Large intestine (tissue), 3 donors: Measurements from ENCODE around the gene EZH2. TPM values are rescaled to one million over a fixed set of nuclear protein-coding genes. Genes with fewer than 3 reads are reported as not detected.
A peak's percentile ranks its signal among the peaks of the same experiment; 100 is the strongest.

ENCODE experiments used
- DNase-seq, 2 donors: peaks; one replicate each; pipeline versions ENCODE4 v3.0.0 to v3.0.0-alpha.2; 2013
- H3K27ac ChIP-seq: one replicate; pipeline ENCODE4 v1.5.1; 2013; ENCODE audit warnings: low read length
- H3K27me3 ChIP-seq: 2 replicates; pipeline ENCODE4 v1.6.1; 2013; ENCODE audit warnings: low read length; ENCODE audit not compliant: control insufficient read depth, insufficient read depth
- H3K36me3 ChIP-seq: 2 replicates; pipeline ENCODE4 v1.6.1; 2013; ENCODE audit warnings: low read length; ENCODE audit not compliant: control insufficient read depth, insufficient read depth
- H3K4me1 ChIP-seq: one replicate; pipeline ENCODE4 v1.6.1; 2013; ENCODE audit warnings: low read length; ENCODE audit not compliant: control insufficient read depth, insufficient read depth
- H3K4me3 ChIP-seq: one replicate; pipeline ENCODE4 v1.5.1; 2013; ENCODE audit warnings: low read length
- H3K9me3 ChIP-seq: one replicate; pipeline ENCODE4 v1.6.1; 2013; ENCODE audit warnings: mild to moderate bottlenecking, low read depth, low read length, moderate library complexity; ENCODE audit not compliant: control insufficient read depth
- WGBS: methylation state at CpG from one replicate; pipeline ENCODE4 v1.1.5; 2013; ENCODE audit warnings: low lambda C conversion rate; ENCODE audit not compliant: insufficient coverage; 5-methylcytosine and 5-hydroxymethylcytosine counted together
- polyA plus RNA-seq: library from polyadenylated mRNA; unstranded; fragments of 120-200 nt; gene quantifications from one replicate; pipeline ENCODE4 v1.2.1, GENCODE V29; 2013

The EZH2 gene
- polyA plus RNA-seq, 1 donor: 20.1 TPM

- 96% methylated on average over 3 of the region's 3 CpGs for WGBS
These were observed 21.6 kb downstream of the EZH2 start for GRCh38 chr7:148862481-148862880.

DNA sequence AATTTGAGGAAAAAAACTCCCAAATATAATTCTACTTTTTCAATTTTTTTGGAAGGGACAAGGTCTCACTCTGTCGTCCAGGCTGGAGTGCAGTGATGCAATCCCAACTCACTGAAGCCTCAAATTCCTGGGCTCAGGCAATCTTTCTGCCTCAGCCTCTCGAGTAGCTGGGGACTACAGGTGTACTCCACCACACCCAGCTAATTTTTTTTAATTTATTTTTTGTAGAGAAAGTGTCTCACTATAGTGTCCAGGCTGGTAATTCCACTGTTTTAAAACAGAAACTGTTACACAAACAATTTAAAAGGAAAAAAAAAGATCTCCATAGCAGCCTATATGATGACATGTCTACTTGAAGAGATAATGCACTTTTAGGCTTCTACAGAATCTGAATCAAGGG is 25.6 kb downstream of the EZH2 start:
- Histone ChIP-seq H3K4me1 (no peaks in the 10 kb centered on the region), H3K9me3 (no peaks in the 10 kb centered on the region), H3K36me3 (no peaks in the 10 kb centered on the region), H3K27me3 (no peaks in the 10 kb centered on the region), H3K27ac (no peak overlapping the region), H3K4me3 (no peak overlapping the region)
- WGBS: 100% methylated on average over 1 of the region's 2 CpGs
- DNase-seq: no peak

More at GRCh38 chr7:148862481-148862880, 21.6 kb downstream of the EZH2 start:
- H3K27me3 ChIP-seq: no peaks in the 10 kb centered on the region
- no peaks in the 10 kb centered on the region for H3K9me3 ChIP-seq
- H3K4me3 ChIP-seq: no peak overlapping the region
- no peak overlapping the region for H3K27ac ChIP-seq
- H3K4me1 ChIP-seq: no peaks in the 10 kb centered on the region
- no peaks in the 10 kb centered on the region for H3K36me3 ChIP-seq
- DNase-seq: no peak

DNA sequence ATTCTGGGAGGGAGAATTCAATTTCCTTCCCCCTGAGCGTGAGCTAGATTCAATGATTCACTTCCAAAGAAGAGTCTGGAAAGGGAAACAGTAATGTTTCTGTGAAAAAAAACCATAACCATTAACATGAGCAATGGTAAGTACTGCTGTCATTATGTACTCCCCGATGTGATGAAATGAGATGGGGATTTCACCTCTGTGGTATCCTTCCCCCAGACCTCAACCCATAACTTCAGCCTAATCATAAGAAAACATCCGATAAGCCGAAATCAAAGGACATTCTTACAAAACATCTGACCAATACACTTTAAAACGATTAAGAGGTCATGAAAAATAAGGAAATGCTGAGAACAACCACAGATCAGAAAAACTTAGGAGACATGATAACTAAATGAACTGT is 27.2 kb downstream of the EZH2 start:
- DNase-seq: no peak
- H3K27me3 ChIP-seq: no peaks in the 10 kb centered on the region
- 83% methylated on average over 1 of the region's 5 CpGs for WGBS
- H3K27ac ChIP-seq: no peak overlapping the region
- H3K36me3 ChIP-seq: no peaks in the 10 kb centered on the region
- H3K9me3 ChIP-seq: no peaks in the 10 kb centered on the region
- H3K4me3 ChIP-seq: no peak overlapping the region
- H3K4me1 ChIP-seq: no peaks in the 10 kb centered on the region

- H3K27ac ChIP-seq: no peak overlapping the region
- H3K4me1 ChIP-seq: no peaks in the 10 kb centered on the region
- no CpG with 5 or more reads among the region's 2 CpGs for WGBS
- DNase-seq: no peak
- H3K9me3 ChIP-seq: no peaks in the 10 kb centered on the region
- no peaks in the 10 kb centered on the region for H3K36me3 ChIP-seq
- H3K4me3 ChIP-seq: no peak overlapping the region
- H3K27me3 ChIP-seq: no peaks in the 10 kb centered on the region
These were observed 27.6 kb downstream of the EZH2 start for GRCh38 chr7:148856578-148856881.

- no CpG with 5 or more reads among the region's 1 CpG for WGBS
- no peaks in the 10 kb centered on the region for H3K9me3 ChIP-seq
- H3K4me1 ChIP-seq: no peaks in the 10 kb centered on the region
- DNase-seq: peak in 1 of 2 donors; percentile 3
- H3K27me3 ChIP-seq: no peaks in the 10 kb centered on the region
- H3K36me3 ChIP-seq: no peaks in the 10 kb centered on the region
- H3K27ac ChIP-seq: no peak overlapping the region
- no peak overlapping the region for H3K4me3 ChIP-seq
These were observed 29.1 kb downstream of the EZH2 start for GRCh38 chr7:148854983-148855382.

DNA sequence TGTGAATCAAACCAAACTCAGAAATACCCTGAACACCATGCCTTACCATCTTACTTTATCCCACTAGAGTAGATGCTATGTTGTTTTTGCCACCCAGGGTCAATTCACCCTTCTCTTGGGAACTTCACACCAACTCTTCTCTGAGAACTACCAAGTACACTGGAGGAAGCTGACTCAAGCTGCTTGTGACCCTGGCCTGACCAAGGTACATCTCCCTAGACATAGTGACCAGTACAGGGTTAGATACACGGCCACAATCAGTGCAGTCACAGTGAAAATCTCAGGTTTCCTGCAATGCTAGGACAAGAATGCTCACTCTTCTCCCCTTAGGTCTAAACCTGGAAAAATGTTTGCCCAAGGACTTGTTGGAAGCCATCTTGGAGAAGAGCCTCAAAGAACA is 31.8 kb downstream of the EZH2 start:
- no peak for DNase-seq
- H3K4me3 ChIP-seq: no peak overlapping the region
- no peaks in the 10 kb centered on the region for H3K9me3 ChIP-seq
- no CpG with 5 or more reads among the region's 1 CpG for WGBS
- no peak overlapping the region for H3K27ac ChIP-seq
- no peaks in the 10 kb centered on the region for H3K4me1 ChIP-seq
- no peaks in the 10 kb centered on the region for H3K36me3 ChIP-seq
- H3K27me3 ChIP-seq: no peaks in the 10 kb centered on the region

GRCh38 chr7:148850564-148850963 is 33.5 kb downstream of the EZH2 start:
- H3K4me1 ChIP-seq: no peaks in the 10 kb centered on the region
- no CpG with 5 or more reads among the region's 5 CpGs for WGBS
- no peak for DNase-seq

GRCh38 chr7:148849393-148850098 is 34.5 kb downstream of the EZH2 start:
- WGBS: 79% methylated on average over 2 of the region's 7 CpGs
- H3K27me3 ChIP-seq: no peaks in the 10 kb centered on the region
- H3K4me3 ChIP-seq: no peak overlapping the region
- no peak for DNase-seq
- H3K27ac ChIP-seq: no peak overlapping the region
- no peaks in the 10 kb centered on the region for H3K36me3 ChIP-seq
- no peaks in the 10 kb centered on the region for H3K4me1 ChIP-seq
- H3K9me3 ChIP-seq: no peaks in the 10 kb centered on the region

More at GRCh38 chr7:148850564-148850963, 33.5 kb downstream of the EZH2 start:
- H3K4me3 ChIP-seq: no peak overlapping the region
- H3K27me3 ChIP-seq: no peaks in the 10 kb centered on the region
- H3K27ac ChIP-seq: no peak overlapping the region
- no peaks in the 10 kb centered on the region for H3K36me3 ChIP-seq
- H3K9me3 ChIP-seq: no peaks in the 10 kb centered on the region

DNA sequence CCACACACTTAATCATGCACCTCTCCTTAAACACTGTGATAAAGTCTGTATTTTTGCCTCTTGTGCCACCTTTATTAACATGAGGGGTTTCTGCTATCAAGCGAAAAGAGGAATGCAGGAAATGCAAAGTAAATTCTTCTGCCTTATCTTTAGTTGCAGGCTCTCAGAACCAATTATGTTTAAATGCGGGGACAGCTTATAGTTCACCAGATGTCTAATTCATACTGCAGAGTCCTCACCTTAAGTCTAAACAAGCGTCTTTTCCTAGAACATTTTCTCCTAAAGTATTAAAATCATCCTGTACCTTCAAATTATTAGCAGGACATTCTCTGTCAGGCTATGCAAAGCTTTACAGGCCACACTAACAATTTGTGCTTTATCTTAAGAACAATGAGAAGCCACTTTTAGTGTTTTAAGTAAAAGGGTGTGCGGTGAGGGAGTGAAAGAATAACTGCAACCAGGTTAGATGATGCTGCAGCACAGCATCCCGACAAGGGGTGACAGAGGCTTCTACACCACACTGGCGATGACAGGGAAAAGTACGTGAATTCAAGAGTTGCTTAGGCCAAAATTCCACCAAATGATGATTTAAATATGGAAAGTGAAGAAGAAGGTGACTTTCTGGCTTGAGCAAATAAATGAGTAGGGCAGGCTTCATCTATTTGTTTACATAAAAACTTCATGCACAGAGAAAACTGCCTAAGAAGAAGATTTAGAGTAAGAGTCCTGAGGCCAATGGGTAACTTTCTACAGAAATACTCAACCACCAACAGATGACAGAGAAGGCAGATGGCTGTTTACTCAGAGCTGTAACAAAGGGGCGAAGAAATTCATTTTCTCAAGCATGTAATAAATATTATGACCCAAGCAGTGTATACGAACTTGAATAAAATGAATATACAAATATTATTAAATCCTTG is 36.0 kb downstream of the EZH2 start:
- no peak overlapping the region for H3K4me3 ChIP-seq
- no peaks in the 10 kb centered on the region for H3K4me1 ChIP-seq
- no peaks in the 10 kb centered on the region for H3K36me3 ChIP-seq
- no peaks in the 10 kb centered on the region for H3K9me3 ChIP-seq
- H3K27ac ChIP-seq: no peak overlapping the region
- no peak for DNase-seq
- 67% methylated on average over 3 of the region's 9 CpGs for WGBS
- H3K27me3 ChIP-seq: no peaks in the 10 kb centered on the region

DNA sequence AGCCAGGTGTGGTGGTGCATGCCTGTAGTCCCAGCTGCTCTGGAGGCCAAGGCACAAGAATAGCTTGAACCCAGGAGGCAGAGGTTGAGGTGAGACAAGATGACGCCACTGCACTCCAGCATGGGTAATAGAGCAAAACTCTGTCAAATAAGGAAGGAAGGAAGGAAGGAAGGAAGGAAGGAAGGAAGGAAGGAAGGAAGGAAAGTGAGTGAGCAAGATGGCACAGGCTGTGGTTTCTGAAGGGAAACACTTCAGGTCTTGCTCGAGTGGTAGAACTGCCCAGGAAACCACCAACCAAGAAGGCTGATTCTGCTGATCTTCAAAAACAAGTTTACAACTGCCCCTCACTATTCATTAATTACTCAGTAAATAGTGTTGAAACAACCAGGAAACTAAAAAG is 45.2 kb downstream of the EZH2 start:
- no peaks in the 10 kb centered on the region for H3K9me3 ChIP-seq
- no peaks in the 10 kb centered on the region for H3K27me3 ChIP-seq
- H3K4me3 ChIP-seq: no peak overlapping the region
- no peak overlapping the region for H3K27ac ChIP-seq
- no peaks in the 10 kb centered on the region for H3K4me1 ChIP-seq
- H3K36me3 ChIP-seq: peaks cover 4% of the 10 kb centered on the region
- 100% methylated on average over 1 of the region's 2 CpGs for WGBS
- no peak for DNase-seq
